GM21619 (cell line): Measurements from ENCODE around the gene LAG3.

Source experiments
- ATAC-seq: cut with Tn5 transposase; IDR thresholded peaks from one replicate; pipeline ENCODE4 v1.9.1; 2021; ENCODE audit not compliant: unreplicated experiment

The LAG3 gene

GRCh38 chr12:6771091-6771495, 1.2 kb upstream of the LAG3 start:
- ATAC-seq, result no peak

- ATAC-seq, result no peak
Observed at GRCh38 chr12:6771509-6772330, 600 bp upstream of the LAG3 start.

GRCh38 chr12:6772726-6773589, 638 bp downstream of the LAG3 start:
- ATAC-seq, result no peak

- no peak for ATAC-seq
Observed at GRCh38 chr12:6773590-6774351, 1.5 kb downstream of the LAG3 start.

GRCh38 chr12:6774499-6775062, 2.3 kb downstream of the LAG3 start:
- ATAC-seq, result no peak

- no peak for ATAC-seq
Observed at GRCh38 chr12:6775185-6776174, 3.2 kb downstream of the LAG3 start.

GRCh38 chr12:6777386-6777785, 5.1 kb downstream of the LAG3 start:
- ATAC-seq, result no peak

GRCh38 chr12:6778217-6778573, 5.9 kb downstream of the LAG3 start:
- no peak for ATAC-seq

GRCh38 chr12:6778574-6779550, 6.5 kb downstream of the LAG3 start:
- ATAC-seq, result peak; percentile 87

GRCh38 chr12:6779708-6780432, 7.5 kb downstream of the LAG3 start:
- no peak for ATAC-seq

GRCh38 chr12:6780573-6780972, 8.3 kb downstream of the LAG3 start:
- no peak for ATAC-seq

- ATAC-seq, result no peak
Observed at GRCh38 chr12:6782119-6782518, 9.8 kb downstream of the LAG3 start.

GRCh38 chr12:6782850-6783566, 10.7 kb downstream of the LAG3 start:
- no peak for ATAC-seq

- ATAC-seq, result no peak
Observed at GRCh38 chr12:6783828-6784227, 11.5 kb downstream of the LAG3 start.

GRCh38 chr12:6784296-6784695, 12.0 kb downstream of the LAG3 start:
- no peak for ATAC-seq

GRCh38 chr12:6784761-6785160, 12.4 kb downstream of the LAG3 start:
- ATAC-seq, result no peak

- ATAC-seq, result no peak
Observed at GRCh38 chr12:6786416-6787094, 14.2 kb downstream of the LAG3 start.
